Measurements from ENCODE around the gene LETM1.

The LETM1 gene

GRCh38 chr4:1767061-1767769 lies 88.7 kb downstream of the LETM1 start:
- no peak for DNase-seq (ENCODE audit: low read depth)
- no peak overlapping the region; the same call in 1 of the 2 replicates for H3K4me3 ChIP-seq (ENCODE audit: low read depth, low read length)
- no peak for TF ChIP-seq CTCF (IDR thresholded peaks at IDR 0.05; ENCODE audit: insufficient read depth, low read depth, low read length, missing control alignments)

GRCh38 chr4:1766106-1767060 lies 89.6 kb downstream of the LETM1 start:
- DNase-seq (ENCODE audit: low read depth): no peak
- no peak for TF ChIP-seq CTCF (IDR thresholded peaks at IDR 0.05; ENCODE audit: insufficient read depth, low read depth, low read length, missing control alignments)
- no peak overlapping the region for H3K4me3 ChIP-seq (ENCODE audit: low read depth, low read length)

GRCh38 chr4:1765409-1766072 lies 90.4 kb downstream of the LETM1 start:
- DNase-seq (ENCODE audit: low read depth): no peak
- H3K4me3 ChIP-seq (ENCODE audit: low read depth, low read length): no peak overlapping the region
- TF ChIP-seq CTCF (IDR thresholded peaks at IDR 0.05; ENCODE audit: insufficient read depth, low read depth, low read length, missing control alignments): no peak

GRCh38 chr4:1764670-1765069 lies 91.3 kb downstream of the LETM1 start:
- no peak for DNase-seq (ENCODE audit: low read depth)
- TF ChIP-seq CTCF (IDR thresholded peaks at IDR 0.05; ENCODE audit: insufficient read depth, low read depth, low read length, missing control alignments): no peak
- H3K4me3 ChIP-seq (ENCODE audit: low read depth, low read length): no peak overlapping the region

GRCh38 chr4:1763550-1764080 lies 92.3 kb downstream of the LETM1 start:
- TF ChIP-seq CTCF (IDR thresholded peaks at IDR 0.05; ENCODE audit: insufficient read depth, low read depth, low read length, missing control alignments): no peak
- no peak overlapping the region for H3K4me3 ChIP-seq (ENCODE audit: low read depth, low read length)
- no peak for DNase-seq (ENCODE audit: low read depth)

GRCh38 chr4:1763070-1763549 lies 92.8 kb downstream of the LETM1 start:
- no peak for TF ChIP-seq CTCF (IDR thresholded peaks at IDR 0.05; ENCODE audit: insufficient read depth, low read depth, low read length, missing control alignments)
- no peak for DNase-seq (ENCODE audit: low read depth)

More at GRCh38 chr4:1763070-1763549, 92.8 kb downstream of the LETM1 start:
- no peak overlapping the region for H3K4me3 ChIP-seq (ENCODE audit: low read depth, low read length)
